ENCODE measurements around the gene COG7.
"Not testable (repeated sequence)": the region's sequence is repeated elsewhere in the genome, so short reads cannot be mapped to it uniquely, and the experiment has no call there.

Gene COG7

DNA sequence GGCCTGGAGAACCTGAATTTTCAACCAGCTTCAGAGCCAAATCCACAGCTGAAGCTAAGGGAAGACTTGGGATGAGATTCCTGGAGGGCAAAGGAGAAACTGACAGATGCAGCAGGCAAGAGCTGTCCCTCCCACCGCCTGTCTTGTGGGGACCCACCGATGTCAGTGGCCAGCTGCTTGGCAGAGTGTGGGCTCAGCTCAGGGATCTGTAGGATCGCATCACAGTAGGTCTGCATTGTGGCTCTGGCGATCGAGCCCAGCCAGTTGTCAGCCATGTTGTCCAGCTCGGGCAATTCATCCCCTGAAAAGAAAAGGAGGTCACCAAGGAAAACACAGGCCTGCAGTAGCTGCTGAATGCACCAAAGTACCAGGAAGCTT is 60.8 kb downstream of the COG7 start:
- no peaks in the 10 kb centered on the region for H3K27me3 ChIP-seq (replicated peaks; ENCODE audit: insufficient read depth, low read length)
- H4K20me1 ChIP-seq (ENCODE audit: insufficient read depth, low read length), result no peaks in the 10 kb centered on the region
- H3K9ac ChIP-seq (ENCODE audit: low read length), result no peak overlapping the region
- no peak overlapping the region for H2AFZ ChIP-seq (ENCODE audit: low read length)
- peaks cover 4% of the 10 kb centered on the region; the same call in 1 of the 2 replicates for H3K4me1 ChIP-seq (ENCODE audit: low read length)
- H3K4me3 ChIP-seq (ENCODE audit: low read length), result no peak overlapping the region
- no peaks in the 10 kb centered on the region for H3F3A ChIP-seq (ENCODE audit: insufficient read depth, low read length)
- H3K27ac ChIP-seq (ENCODE audit: low read length), result no peak overlapping the region
- H3K36me3 ChIP-seq (replicated peaks; ENCODE audit: insufficient read depth, low read length), result no peaks in the 10 kb centered on the region
- H3K9me2 ChIP-seq (replicated peaks; ENCODE audit: insufficient read depth, low read length), result no peaks in the 10 kb centered on the region
- no peak for TF ChIP-seq EZH2 (optimal IDR thresholded peaks at IDR 0.05; ENCODE audit: low read depth, low read length)
- TF ChIP-seq EZH2phosphoT487 (IDR thresholded peaks at IDR 0.05; ENCODE audit: low read length), result no peak
- TF ChIP-seq, protein P1, sequence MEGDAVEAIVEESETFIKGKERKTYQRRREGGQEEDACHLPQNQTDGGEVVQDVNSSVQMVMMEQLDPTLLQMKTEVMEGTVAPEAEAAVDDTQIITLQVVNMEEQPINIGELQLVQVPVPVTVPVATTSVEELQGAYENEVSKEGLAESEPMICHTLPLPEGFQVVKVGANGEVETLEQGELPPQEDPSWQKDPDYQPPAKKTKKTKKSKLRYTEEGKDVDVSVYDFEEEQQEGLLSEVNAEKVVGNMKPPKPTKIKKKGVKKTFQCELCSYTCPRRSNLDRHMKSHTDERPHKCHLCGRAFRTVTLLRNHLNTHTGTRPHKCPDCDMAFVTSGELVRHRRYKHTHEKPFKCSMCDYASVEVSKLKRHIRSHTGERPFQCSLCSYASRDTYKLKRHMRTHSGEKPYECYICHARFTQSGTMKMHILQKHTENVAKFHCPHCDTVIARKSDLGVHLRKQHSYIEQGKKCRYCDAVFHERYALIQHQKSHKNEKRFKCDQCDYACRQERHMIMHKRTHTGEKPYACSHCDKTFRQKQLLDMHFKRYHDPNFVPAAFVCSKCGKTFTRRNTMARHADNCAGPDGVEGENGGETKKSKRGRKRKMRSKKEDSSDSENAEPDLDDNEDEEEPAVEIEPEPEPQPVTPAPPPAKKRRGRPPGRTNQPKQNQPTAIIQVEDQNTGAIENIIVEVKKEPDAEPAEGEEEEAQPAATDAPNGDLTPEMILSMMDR (IDR thresholded peaks at IDR 0.05; ENCODE audit: low read length), result no peak
- H3K9me3 ChIP-seq (replicated peaks; ENCODE audit: insufficient read depth, low read length), result no peaks in the 10 kb centered on the region
- no peaks in the 10 kb centered on the region for H3K79me2 ChIP-seq (ENCODE audit: low read length)
- no peak for DNase-seq
- no peak overlapping the region for H3K4me2 ChIP-seq (ENCODE audit: low read depth, low read length)

DNA sequence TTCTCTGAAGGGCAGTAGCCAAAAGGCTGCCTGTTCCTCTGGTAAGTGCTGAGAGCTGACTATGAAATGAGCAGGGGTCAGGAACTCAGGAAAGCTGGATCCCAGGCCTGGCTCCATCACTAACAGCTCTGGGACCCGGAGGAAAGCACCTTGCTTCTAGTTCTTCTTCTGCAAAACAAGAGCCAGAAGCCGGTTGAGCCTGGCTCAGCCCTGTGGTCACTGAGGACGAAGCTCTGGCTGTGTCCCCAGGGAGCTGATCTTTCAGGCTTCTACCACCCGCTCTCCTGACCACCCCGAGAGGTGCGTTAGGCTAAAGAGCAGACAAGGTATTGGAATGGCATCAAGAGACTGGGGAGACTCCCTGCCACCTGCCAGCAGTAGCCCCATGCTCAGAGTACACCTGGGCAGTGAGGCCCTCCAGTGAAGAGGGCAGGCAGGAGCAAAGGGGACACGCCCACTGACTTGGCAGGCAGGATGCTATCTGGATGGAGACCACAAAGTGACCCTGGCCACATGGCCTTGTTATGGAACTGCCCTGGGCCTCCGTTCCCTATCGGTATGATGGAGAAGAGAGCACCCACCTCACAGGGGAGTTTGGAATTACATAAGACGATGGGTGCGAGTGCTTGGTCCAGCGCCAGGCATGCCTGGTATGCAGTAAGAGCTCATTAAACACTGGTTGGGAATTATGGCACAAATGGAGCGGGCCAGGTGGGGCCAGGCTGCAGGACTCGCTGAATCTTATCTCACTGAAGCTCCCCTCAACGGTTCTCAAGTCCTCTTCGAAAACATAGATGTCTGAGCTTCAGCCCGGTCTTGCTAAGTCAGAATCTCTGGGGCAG is 61.4 kb downstream of the COG7 start:
- H3F3A ChIP-seq (ENCODE audit: insufficient read depth, low read length), result no peaks in the 10 kb centered on the region
- TF ChIP-seq EZH2phosphoT487 (IDR thresholded peaks at IDR 0.05; ENCODE audit: low read length), result no peak
- TF ChIP-seq EZH2 (optimal IDR thresholded peaks at IDR 0.05; ENCODE audit: low read depth, low read length), result no peak
- TF ChIP-seq, protein P1 (IDR thresholded peaks at IDR 0.05; ENCODE audit: low read length), result no peak
- H3K79me2 ChIP-seq (ENCODE audit: low read length), result no peaks in the 10 kb centered on the region
- no peaks in the 10 kb centered on the region for H3K9me2 ChIP-seq (replicated peaks; ENCODE audit: insufficient read depth, low read length)
- H3K36me3 ChIP-seq (replicated peaks; ENCODE audit: insufficient read depth, low read length), result no peaks in the 10 kb centered on the region
- no peak overlapping the region for H3K4me3 ChIP-seq (ENCODE audit: low read length)
- H3K9me3 ChIP-seq (replicated peaks; ENCODE audit: insufficient read depth, low read length), result no peaks in the 10 kb centered on the region
- H3K4me2 ChIP-seq (ENCODE audit: low read depth, low read length), result no peak overlapping the region
- no peak overlapping the region for H3K27ac ChIP-seq (ENCODE audit: low read length)
- no peak overlapping the region for H3K9ac ChIP-seq (ENCODE audit: low read length)
- no peak overlapping the region for H2AFZ ChIP-seq (ENCODE audit: low read length)
- no peaks in the 10 kb centered on the region for H3K27me3 ChIP-seq (replicated peaks; ENCODE audit: insufficient read depth, low read length)
- peaks cover 4% of the 10 kb centered on the region; the same call in 1 of the 2 replicates for H3K4me1 ChIP-seq (ENCODE audit: low read length)
- no peaks in the 10 kb centered on the region for H4K20me1 ChIP-seq (ENCODE audit: insufficient read depth, low read length)
- no peak for DNase-seq

DNA sequence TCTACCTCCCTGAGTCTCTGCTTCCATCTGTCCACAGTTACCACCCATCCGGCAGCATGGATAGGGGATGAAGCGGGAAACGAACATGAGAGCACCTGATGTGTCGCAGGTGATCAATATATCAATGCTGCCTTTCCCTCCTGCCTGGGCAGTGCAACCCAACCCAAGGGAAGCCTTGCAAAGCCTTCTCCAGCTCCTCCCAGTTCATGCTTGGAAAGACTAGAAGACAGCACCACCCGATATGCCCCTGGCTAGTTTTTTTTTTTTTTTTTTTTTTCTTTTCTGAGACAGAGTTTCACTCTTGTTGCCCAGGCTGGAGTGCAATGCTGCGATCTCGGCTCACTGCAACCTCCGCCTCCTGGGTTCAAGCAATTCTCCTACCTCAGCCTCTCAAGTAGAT is 63.1 kb downstream of the COG7 start:
- H3K36me3 ChIP-seq (replicated peaks; ENCODE audit: insufficient read depth, low read length); H3K9me3 ChIP-seq (replicated peaks; ENCODE audit: insufficient read depth, low read length); H2AFZ ChIP-seq (ENCODE audit: low read length); DNase-seq; H3K9me2 ChIP-seq (replicated peaks; ENCODE audit: insufficient read depth, low read length); H3K27ac ChIP-seq (ENCODE audit: low read length); H3K9ac ChIP-seq (ENCODE audit: low read length); H4K20me1 ChIP-seq (ENCODE audit: insufficient read depth, low read length); H3K4me2 ChIP-seq (ENCODE audit: low read depth, low read length); H3F3A ChIP-seq (ENCODE audit: insufficient read depth, low read length); H3K27me3 ChIP-seq (replicated peaks; ENCODE audit: insufficient read depth, low read length); H3K4me1 ChIP-seq (ENCODE audit: low read length); H3K79me2 ChIP-seq (ENCODE audit: low read length); H3K4me3 ChIP-seq (ENCODE audit: low read length): not testable (repeated sequence)

DNA sequence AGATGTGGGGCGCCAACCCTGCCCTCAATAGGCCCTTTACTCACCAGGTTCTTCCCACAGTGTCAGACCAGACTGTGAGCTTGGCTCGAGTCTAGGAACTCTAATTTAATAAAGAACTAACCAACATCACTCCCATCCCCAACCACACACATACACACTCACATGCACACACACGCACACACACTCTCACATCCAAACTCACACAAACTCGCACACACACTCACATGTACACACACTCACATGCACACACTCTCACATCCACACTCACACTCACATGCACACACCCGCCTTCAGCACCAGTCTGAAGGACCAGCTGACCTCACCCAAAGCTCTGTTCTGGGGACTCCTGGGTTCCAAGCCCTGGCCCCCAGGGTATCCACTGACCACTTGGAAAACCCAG is 63.8 kb downstream of the COG7 start:
- H3K4me2 ChIP-seq (ENCODE audit: low read depth, low read length), result no peak overlapping the region
- H3K9ac ChIP-seq (ENCODE audit: low read length), result no peak overlapping the region
- no peaks in the 10 kb centered on the region for H3K9me2 ChIP-seq (replicated peaks; ENCODE audit: insufficient read depth, low read length)
- no peaks in the 10 kb centered on the region for H3K36me3 ChIP-seq (replicated peaks; ENCODE audit: insufficient read depth, low read length)
- no peak overlapping the region for H3K4me3 ChIP-seq (ENCODE audit: low read length)
- no peak for DNase-seq
- TF ChIP-seq EZH2 (optimal IDR thresholded peaks at IDR 0.05; ENCODE audit: low read depth, low read length) (no peak), EZH2phosphoT487 (IDR thresholded peaks at IDR 0.05; ENCODE audit: low read length) (no peak)
- TF ChIP-seq, protein P1 (IDR thresholded peaks at IDR 0.05; ENCODE audit: low read length), result no peak
- H3K27ac ChIP-seq (ENCODE audit: low read length), result no peak overlapping the region
- H4K20me1 ChIP-seq (ENCODE audit: insufficient read depth, low read length), result no peaks in the 10 kb centered on the region
- no peaks in the 10 kb centered on the region for H3F3A ChIP-seq (ENCODE audit: insufficient read depth, low read length)
- no peaks in the 10 kb centered on the region for H3K27me3 ChIP-seq (replicated peaks; ENCODE audit: insufficient read depth, low read length)
- H2AFZ ChIP-seq (ENCODE audit: low read length), result no peak overlapping the region
- H3K4me1 ChIP-seq (ENCODE audit: low read length), result peaks cover under 1% of the 10 kb centered on the region; the same call in 1 of the 2 replicates
- H3K9me3 ChIP-seq (replicated peaks; ENCODE audit: insufficient read depth, low read length), result no peaks in the 10 kb centered on the region
- no peaks in the 10 kb centered on the region for H3K79me2 ChIP-seq (ENCODE audit: low read length)
